Retina (tissue), 1 donor: ENCODE measurements around the gene SSNA1.

Experiments used
- DNase-seq: peaks from one replicate; pipeline ENCODE4 v3.0.0-alpha.2; 2016

Gene SSNA1

GRCh38 chr9:137201205-137201868 is 12.9 kb downstream of the SSNA1 start:
- no peak for DNase-seq

DNA sequence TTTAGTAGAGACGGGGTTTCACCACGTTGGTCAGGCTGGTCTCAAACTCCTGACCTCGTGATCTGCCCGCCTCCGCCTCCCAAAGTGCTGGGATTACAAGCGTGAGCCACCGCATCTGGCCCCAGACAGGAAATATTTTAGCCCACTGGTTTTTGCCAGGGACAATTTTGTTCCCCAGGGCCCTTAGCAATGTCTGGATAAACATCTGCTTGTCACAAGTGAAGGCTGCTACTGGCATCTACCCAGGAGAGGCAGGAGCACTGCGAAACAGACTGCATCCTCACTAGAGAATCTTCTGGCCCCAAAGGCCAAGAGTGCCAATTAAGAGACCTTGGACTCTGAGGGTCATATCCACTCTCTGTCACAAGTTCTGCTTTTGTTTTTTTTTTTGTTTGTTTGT is 14.5 kb downstream of the SSNA1 start:
- no peak for DNase-seq

DNA sequence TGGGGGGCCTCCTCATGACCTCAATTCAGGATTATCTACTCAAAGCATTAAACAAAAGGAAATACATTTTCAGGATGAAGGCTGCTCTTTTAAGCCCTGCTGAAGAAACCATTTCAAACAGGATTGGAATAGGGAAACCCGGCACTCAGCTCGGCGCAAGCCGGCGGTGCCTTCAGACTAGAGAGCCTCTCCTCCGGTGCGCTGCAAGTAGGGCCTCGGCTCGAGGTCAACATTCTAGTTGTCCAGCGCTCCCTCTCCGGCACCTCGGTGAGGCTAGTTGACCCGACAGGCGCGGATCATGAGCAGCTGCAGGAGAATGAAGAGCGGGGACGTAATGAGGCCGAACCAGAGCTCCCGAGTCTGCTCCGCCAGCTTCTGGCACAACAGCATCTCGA is 16.3 kb downstream of the SSNA1 start:
- no peak for DNase-seq

DNA sequence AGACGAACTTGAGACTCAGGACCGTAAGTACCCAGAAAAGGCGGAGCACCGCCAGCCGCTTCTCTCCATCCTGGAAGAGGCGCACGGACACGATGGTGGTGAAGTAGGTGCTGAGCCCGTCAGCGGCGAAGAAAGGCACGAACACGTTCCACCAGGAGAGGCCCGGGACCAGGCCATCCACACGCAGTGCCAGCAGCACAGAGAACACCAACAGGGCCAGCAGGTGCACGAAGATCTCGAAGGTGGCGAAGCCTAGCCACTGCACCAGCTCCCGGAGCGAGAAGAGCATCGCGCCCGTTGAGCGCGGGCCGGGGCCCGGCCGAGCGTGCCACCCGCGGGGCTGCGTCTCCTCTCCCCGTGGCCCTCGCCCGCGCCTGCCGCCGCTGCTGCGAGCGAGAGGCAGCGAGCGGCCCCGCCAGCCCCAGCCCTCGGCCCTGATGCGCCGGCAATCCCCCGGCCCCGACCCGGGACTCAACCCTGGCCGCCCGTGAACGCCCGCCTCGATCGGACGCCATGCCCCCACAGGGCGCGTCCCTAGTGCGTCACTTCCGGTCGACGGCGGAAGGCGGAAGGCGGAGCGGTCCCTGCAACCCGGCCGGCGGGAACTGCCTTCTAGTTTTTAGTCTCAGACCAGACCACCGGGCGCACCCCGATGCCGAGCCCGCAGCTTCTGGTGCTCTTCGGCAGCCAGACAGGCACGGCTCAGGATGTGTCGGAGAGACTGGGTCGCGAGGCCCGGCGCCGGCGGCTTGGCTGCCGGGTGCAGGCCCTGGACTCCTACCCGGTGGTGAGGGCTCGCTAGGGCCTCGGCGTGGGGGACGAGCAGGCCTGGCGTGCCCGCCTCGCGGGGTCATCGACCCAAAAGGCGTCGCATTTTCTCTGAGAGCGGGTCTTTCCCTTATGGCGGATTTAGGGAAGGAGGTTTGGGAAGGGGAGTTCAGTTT is 16.9 kb downstream of the SSNA1 start, which contains the start of the genes NDOR1 and TMEM203:
TSS of gene NDOR1 (plus strand) at position 575 of the 944 bp plus-strand sequence. CDS start at position 653, 78 bp downstream.
TSS of gene TMEM203 (minus strand) at position 523 of the 944 bp plus-strand sequence. CDS start at position 289, 234 bp downstream.
- peak; percentile 95 for DNase-seq

DNA sequence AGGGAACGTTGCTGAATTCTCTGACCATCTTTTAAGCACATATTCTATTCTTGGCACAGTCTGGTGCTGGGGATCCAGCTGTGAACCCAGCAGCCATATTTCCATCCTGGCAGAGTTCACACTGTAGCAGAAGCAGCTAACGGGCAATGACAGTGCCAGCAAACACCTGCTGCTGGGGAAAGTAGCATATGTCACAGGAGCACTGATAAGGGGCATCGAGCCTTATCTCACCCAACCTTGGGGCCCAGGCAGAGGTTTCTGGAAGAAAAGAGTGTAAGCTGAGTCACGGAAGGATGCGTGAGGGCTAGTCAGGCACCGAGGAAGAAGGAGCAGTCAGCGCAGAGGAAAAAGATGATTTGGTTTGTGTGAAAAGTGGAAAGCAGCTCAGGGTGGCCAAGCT is 18.1 kb downstream of the SSNA1 start:
- no peak for DNase-seq

DNA sequence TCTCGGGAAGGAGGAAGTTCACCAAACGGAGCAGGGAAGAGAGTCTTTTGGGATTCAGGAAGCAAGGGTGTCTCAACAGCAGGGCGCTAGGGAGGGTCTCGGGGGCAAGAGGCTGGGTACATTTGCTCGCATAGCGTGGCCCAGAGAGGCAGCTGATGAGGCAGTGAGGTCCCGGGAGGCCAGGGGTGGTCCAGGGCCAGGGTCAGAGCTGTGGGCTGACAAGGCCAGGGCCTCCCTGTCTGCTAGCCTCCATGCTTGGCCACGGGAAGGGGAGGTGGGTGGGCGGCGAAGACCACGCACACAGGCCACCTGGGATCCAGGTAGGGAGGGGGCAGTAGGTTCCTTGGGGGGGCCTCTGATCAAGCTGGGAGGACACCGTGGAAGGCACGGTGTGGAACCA is 23.1 kb downstream of the SSNA1 start:
- DNase-seq = no peak

- DNase-seq = no peak
Measured at GRCh38 chr9:137212520-137212919, 24.0 kb downstream of the SSNA1 start.

DNA sequence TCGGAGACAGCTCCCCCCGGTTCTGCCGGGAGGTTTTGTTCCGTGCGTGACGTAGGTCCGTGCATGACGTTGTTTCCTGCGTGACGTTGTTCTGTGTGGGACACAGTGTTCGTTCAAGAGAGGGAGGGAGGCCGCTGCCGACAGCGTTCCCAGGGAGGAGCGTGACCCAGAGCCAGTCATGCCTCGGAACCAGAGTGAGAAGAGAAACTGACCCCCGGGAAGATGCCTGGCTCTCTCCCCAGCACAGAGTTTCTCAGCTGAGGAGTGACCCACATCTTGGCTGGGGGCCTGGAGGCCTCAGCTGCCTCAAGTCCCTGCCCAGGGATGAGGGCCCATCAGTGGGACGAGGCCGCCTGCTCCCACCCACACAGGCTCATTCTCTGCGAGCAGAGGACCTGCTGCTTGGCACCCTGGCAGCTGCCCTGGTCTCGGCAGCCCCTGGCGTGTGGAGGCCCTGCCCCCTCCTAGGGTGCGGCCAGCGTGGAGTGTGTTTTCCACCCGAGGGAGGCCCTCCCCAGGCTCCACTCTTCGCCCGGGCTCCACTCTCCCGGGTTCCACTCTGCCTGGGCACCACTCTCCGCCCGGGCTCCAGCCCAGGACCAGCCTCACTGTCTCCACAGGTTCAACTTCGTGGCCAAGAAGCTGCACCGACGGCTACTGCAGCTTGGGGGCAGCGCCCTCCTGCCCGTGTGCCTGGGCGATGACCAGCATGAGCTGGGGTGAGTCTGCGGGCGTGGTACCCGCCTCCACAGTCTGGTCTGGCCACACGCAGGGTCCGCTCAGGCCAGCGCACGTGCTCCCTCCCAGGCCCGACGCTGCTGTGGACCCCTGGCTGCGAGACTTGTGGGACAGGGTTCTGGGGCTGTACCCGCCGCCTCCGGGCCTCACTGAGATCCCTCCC is 24.9 kb downstream of the SSNA1 start:
- DNase-seq = no peak

GRCh38 chr9:137214620-137215019 is 26.1 kb downstream of the SSNA1 start:
- DNase-seq = no peak

DNA sequence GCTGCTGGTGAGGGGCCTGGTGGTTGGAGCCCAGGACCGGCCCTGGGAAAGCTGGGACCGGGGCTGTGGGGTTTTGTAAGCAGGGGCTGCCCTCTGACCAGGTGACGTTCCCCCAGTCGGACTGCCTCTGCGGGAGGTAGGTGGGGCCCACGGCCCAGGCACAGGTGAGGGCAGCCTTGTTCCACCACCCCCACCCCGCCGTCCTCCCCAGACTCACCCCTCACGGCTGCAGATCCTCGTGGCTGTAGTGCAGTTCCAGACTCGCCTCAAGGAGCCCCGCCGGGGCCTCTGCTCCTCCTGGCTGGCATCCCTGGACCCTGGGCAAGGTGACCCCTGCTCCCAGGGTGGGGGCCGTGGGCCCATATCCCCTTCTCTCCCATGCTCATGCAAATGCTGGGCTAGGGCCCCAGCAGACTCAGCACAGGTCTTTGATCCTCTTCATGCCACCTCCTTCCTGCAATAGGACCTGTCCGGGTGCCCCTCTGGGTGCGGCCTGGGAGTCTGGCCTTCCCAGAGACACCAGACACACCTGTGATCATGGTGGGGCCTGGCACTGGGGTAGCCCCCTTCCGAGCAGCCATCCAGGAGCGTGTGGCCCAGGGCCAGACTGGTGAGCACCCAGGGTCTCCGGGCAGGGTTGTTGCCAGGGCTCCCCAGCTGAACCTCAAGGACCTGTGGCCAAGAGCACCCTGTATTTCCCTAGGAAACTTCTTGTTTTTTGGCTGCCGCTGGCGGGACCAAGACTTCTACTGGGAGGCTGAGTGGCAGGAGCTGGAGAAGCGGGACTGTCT is 26.9 kb downstream of the SSNA1 start:
- no peak for DNase-seq

GRCh38 chr9:137216188-137216965 is 27.9 kb downstream of the SSNA1 start:
- DNase-seq = no peak

DNA sequence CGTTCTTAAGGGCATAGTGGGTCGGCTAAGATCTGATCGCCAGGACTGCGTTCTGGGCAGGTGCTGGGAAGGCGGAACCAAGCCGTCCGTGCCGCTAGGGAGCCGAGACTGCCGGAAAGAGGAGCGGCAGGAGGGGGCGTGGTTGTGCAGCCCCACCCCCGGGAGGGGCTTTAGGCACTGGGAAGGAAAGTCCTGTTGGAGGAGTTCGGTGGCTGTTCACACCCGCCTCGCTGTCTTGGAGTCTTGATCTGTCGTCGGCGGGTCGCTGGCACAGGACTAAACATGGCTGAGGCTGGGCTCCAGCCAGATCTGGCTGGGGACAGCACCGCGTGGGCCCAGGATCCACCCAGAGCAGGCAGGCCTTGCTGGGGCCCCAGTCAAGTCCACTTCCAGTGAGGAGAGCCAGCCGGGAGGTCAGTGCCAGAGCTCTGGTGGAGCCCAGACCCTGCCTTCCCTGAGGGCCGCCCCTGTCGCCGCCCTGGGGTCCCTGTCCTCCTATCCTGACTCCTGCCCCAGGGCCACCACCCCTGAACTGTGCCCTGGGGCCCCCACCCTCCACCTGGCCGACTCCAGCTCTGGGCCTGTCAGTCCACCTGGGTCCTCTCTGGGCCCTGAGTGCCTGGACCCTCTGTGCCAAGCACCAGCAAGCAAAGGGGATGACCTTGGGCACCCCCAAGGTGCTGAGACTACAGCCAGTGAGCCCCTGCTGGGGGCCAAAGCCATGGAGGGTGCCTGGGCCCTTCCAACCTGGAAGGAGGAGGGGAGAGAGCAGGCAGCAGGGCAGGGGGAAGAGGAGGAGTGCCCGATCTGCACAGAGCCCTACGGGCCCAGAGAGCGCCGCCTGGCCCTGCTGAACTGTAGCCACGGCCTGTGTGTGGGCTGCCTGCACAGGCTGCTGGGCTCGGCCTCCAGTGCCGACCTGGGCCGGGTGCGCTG is 29.1 kb downstream of the SSNA1 start:
- DNase-seq = no peak

DNA sequence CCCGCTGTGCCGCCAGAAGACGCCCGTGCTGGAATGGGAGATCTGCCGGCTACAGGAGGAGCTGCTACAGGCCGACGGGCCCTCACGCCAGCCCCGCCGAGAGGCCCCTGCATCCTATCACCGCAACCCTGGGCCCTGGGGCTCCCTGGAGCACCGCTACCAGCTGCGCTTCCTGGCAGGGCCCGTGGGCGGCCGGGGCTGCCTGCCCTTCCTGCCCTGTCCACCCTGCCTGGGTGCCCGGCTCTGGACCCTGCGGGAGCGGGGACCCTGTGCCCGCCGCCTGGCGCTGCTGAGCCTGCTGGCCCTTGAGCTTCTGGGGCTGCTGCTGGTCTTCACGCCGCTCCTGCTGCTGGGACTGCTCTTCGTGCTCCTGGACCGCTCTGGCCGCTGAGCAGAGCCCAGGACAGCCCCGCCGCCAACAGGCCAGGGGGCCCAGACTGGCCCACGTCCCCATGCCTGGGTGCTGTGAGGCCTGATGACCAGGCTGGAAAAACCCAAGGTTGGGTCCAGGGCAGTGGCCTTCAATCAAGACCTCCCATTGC is 29.8 kb downstream of the SSNA1 start:
- no peak for DNase-seq

- DNase-seq = no peak
Measured at GRCh38 chr9:137218754-137219271, 30.3 kb downstream of the SSNA1 start.

GRCh38 chr9:137219757-137220316 is 31.4 kb downstream of the SSNA1 start:
- DNase-seq = no peak

DNA sequence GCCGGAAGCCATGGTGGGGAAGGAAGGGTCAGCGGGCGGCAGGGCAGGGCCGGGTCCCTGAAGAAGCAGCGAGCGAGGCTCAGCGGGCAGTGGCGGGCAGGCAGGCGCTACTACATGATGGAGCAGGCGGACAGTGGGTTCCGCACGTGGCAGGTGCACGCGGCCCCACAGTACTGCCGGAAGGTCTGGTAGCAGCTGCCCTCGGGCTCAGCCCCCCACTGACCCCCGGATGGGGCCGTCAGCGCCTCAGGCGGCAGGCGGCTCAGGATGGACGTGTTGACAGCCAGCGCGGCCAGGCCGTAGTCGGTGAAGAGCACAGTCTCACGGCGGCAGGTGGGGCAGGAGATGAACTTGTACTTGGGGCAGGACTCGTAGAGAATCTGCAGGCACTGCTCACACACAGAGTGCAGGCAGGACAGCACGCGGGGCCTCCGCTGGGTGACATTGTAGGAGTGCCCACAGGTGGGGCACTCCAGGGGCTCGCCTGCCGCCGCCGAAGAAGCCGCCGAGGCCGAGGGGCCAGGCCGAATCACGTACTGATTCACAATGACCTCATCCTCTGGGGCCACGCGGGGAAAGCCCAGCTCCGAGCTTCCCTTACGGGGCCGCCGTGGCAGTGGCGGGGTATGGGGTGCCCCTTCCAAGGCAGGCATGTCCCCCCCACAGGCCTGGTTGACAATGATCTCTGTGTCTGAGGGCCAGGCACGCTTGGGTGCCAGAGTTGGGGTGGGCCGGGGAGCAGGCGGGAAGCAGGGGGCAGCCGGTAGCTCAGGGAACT is 32.0 kb downstream of the SSNA1 start:
- DNase-seq = no peak

- DNase-seq = no peak
Measured at GRCh38 chr9:137221095-137221505, 32.6 kb downstream of the SSNA1 start.

- DNase-seq = no peak
Measured at GRCh38 chr9:137221506-137222111, 33.1 kb downstream of the SSNA1 start.
